ENCODE data around the gene HPCAL4.
A peak's percentile ranks its signal among the peaks of the same experiment; 100 is the strongest.

HPCAL4 gene

GRCh38 chr1:39691383-39692151 is at the start of gene HPCAL4:
TSS of gene HPCAL4 (minus strand) at chr1:39691433. CDS start at chr1:39684603, 6,830 bp downstream.
- peak; percentile 76 for DNase-seq (ENCODE audit: low spot score)

DNA sequence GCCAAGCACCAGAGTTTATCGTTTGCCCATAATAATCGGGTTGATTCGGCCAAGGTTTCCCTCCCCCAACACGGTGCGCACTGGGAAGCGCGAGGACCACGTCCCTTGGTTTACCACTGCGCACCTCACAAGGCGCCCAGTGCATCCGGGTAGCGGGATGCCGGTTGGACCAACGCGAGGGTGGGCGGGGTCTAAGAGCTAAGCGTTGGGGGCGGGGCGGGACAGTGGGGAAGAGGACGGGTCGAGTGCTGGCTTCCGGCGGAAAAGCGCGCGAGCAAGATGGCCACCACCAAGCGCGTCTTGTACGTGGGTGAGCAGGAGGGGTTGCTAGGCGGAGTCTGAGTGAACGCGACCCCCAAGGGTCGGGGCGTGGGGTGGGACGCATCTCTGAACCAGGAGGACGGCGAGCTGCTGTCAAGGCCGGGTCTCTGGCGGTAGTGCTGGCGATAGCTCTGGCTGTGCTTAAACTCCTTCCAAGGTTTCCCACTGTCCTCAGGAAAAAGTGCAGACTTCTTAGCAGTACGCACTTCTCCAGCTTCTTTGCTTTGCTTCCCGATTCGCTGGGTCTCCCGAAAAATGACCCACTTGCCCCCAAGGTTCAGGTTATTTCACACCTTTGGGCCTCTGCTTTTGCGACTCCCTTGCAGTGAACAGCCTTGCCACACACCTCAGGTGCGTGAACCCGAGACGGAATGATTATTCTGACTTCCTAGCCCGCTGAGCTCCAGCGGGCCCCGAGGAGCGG is 47.6 kb upstream of the HPCAL4 start, which contains the start of gene PPIE:
PPIE (plus strand) TSS at position 261 of the 745 bp plus-strand sequence; CDS start at position 280, 19 bp downstream.
- DNase-seq (ENCODE audit: low spot score), result peak; percentile 90

DNA sequence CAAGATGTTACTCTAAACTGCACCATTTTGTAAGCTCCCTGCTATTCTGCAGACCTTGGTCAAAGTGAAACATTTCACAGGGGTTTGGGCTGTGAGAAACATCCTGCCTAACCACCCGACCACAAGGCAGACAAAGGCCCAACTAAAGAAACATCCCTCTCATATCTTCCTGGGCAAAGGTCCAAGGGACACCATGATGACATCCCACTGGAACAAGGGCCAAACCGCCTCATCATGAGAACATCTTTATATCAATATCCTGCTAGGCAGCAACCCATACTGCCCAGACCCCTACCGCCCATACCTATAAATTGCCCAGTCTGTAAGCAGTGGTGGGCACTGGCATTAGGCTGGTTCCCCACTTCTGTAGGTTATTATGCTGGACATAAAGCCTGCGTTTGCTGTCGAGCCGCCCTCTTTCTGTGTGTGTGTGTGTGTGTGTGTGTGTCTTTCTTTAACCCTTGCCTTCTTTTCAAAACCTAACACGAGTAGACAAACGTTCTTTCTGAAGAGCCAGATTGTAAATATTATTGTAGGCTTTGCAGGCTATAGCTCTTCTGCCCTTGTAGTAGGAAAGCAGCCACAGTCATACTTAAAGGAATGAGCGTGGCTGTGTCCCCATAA is 46.4 kb upstream of the HPCAL4 start:
- no peak for DNase-seq (ENCODE audit: low spot score)

- DNase-seq (ENCODE audit: low spot score), result no peak
Measured at GRCh38 chr1:39735731-39736130, 44.5 kb upstream of the HPCAL4 start.

- no peak for DNase-seq (ENCODE audit: low spot score)
Measured at GRCh38 chr1:39733161-39733560, 41.9 kb upstream of the HPCAL4 start.

- no peak for DNase-seq (ENCODE audit: low spot score)
Measured at GRCh38 chr1:39732730-39733129, 41.5 kb upstream of the HPCAL4 start.

GRCh38 chr1:39729842-39730241 is 38.6 kb upstream of the HPCAL4 start:
- DNase-seq (ENCODE audit: low spot score), result no peak

- DNase-seq (ENCODE audit: low spot score), result no peak
Measured at GRCh38 chr1:39729030-39729429, 37.8 kb upstream of the HPCAL4 start.

- DNase-seq (ENCODE audit: low spot score), result no peak
Measured at GRCh38 chr1:39727932-39728317, 36.7 kb upstream of the HPCAL4 start.

DNA sequence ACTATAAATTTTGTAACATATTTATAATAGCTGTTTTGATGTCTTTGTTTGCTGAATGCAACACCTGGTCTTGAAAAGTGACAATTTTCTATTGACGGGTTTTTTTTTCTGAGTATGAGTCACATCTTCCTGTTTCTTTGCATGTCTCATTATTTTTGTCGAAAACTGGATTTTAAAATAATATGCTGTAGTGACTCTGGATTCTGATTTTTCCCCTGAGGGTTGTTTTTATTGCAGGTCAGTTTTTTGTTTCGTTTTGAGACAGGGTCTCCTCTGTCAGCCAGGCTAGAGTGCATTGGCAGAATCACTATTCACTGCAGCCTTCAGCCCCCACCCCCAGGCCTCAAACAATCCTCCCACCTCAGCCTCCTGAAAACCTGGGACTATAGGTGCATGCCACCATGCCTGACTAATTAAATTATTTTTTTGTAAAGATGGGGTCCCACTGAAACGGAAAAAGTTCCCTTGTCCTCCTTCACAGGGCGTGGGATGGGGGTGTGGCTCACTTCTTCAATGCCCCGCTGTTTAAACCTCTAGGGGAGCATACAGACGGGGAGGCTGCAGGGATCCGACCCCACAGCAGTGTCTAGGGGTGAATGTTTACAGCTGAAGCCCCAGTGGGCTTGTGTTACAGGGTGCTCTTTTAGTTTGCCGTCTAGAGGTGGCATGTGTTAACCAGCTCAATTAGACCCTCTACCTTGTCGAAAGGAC is 36.1 kb upstream of the HPCAL4 start:
- DNase-seq (ENCODE audit: low spot score), result no peak

DNA sequence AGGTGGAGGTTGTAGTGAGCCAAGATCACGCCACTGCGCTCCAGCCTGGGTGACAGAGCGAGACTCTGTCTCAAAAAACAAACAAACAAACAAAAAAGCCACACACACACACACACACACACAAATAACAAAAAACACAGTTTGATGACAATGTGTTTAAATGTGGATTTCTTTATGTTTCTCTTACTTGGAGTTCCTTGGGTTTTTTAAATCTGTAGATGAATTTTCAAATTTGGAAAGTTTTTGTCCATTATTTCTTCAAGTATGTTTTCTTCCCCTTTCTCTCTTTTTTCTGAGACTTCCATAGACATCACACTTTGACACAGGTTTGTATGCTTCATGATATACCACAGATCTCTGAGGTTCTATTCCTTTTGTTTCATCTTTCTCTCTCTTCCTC is 35.4 kb upstream of the HPCAL4 start:
- DNase-seq (ENCODE audit: low spot score), result no peak

GRCh38 chr1:39722495-39722894 is 31.3 kb upstream of the HPCAL4 start:
- DNase-seq (ENCODE audit: low spot score), result no peak

GRCh38 chr1:39721664-39722063 is 30.4 kb upstream of the HPCAL4 start:
- DNase-seq (ENCODE audit: low spot score), result no peak

GRCh38 chr1:39720094-39720999 is 29.1 kb upstream of the HPCAL4 start:
- peak; percentile 64 for DNase-seq (ENCODE audit: low spot score)

GRCh38 chr1:39717809-39718208 is 26.6 kb upstream of the HPCAL4 start:
- no peak for DNase-seq (ENCODE audit: low spot score)

- DNase-seq (ENCODE audit: low spot score), result no peak
Measured at GRCh38 chr1:39713557-39713956, 22.3 kb upstream of the HPCAL4 start.

DNA sequence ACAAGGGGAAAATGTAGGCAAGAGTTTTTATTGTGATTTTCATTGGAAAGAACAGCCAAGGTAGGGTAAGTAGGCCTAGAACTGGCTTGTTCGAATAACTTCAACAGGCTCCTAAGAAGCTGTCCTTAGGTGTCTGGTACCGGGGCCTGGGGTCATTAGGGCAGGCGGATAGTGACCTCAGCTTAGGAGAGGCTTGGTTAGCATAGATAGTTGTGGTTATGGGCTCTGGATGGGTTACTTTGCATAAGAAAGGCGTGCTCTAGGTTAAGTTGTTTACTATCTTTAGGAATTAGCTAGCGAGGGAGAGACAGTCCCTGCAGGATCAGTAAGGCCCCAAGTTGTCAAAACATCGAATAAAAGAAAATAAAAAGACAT is 20.7 kb upstream of the HPCAL4 start:
- no peak for DNase-seq (ENCODE audit: low spot score)

DNA sequence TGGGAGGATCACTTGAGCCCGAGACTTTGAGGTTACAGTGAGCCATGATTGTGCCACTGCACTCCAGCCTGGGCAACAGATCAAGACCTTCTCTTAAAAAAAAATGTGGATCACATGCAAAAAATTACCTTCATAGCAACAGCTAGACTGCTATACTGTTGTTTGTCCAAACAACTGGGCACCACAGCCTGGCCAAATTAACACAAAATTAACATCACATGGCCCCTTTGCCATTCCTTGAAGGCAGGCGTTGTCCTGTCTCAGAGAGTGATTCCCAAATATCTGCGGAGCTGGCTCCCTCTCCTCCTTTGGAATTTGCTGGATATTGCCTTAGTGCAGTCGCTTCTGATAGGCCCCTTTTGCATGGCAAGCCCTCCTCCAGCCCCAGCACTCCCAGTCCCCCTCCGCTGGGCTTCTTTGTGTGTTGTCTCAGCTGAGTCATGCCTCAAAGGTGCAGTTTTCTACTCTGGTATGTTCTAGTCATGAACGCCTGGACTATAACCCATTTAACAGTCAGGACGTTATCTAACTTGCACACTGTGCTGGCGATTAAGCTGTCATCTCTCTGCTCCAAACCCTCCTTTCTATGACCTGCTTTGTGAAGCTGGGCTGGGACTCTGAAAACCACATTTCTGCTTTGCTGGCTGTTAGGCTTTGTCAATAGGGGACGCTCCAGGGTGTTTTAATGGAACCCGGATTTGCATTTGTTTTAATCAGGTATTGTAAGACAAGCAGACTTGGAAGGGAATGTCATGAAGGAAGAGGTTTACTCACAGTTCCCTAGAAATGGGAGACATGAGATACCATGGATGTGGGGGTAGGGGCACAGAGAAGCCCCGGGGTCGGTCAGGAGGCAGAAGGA is 20.1 kb upstream of the HPCAL4 start:
- DNase-seq (ENCODE audit: low spot score), result no peak

GRCh38 chr1:39707506-39707905 is 16.3 kb upstream of the HPCAL4 start:
- DNase-seq (ENCODE audit: low spot score), result no peak

DNA sequence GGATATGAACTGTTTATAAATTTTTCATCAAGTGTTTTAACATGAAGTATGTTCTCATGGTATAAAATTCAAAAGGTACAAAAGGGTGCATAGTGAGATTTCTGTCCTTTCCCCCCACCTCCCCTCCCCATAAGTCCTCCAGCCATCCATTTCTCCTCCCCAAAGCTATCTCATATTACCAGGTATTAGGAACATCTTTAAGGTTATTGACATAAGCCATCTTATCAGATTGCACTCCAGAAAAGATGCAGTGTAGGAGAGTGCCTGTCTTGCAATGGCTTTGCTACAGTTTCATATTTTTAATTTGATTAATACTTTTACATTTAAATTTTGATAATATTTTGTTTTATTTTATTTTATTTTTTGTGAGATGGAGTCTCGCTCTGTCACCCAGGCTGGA is 13.5 kb upstream of the HPCAL4 start:
- no peak for DNase-seq (ENCODE audit: low spot score)
